Lung (tissue), 12 donors: ENCODE data around the gene SIGLEC8. TPM values are rescaled to one million over a fixed set of nuclear protein-coding genes. Genes with fewer than 3 reads are reported as not detected.
A peak's percentile ranks its signal among the peaks of the same experiment; 100 is the strongest.

Source experiments
- ATAC-seq: fragments of 200-7000 bp; cut with Tn5 transposase; one replicate; pipeline ENCODE4 v1.9.1; 2020; ENCODE audit warnings: moderate number of reproducible peaks; ENCODE audit not compliant: insufficient read depth, low FRiP score
- DNase-seq, 3 donors: peaks; one replicate each; pipeline ENCODE4 v3.0.0-alpha.2; 2013 to 2017
- H3K27ac ChIP-seq, 2 donors: one replicate each; pipeline ENCODE4 v1.5.1; 2013; ENCODE audit warnings: mild to moderate bottlenecking in 2 of 2, moderate library complexity in 2 of 2, control low read depth in 1 of 2, inconsistent platforms in 1 of 2, low read depth in 1 of 2, low read length in 1 of 2
- H3K27me3 ChIP-seq, 3 donors: one replicate each; pipeline ENCODE4 v1.5.1; 2013; ENCODE audit warnings: low read length in 2 of 3; ENCODE audit not compliant: control insufficient read depth in 3 of 3, insufficient read depth in 3 of 3
- H3K36me3 ChIP-seq, 4 donors: one replicate each; pipeline ENCODE4 v1.5.1; 2013; ENCODE audit warnings: low read length in 4 of 4, mild to moderate bottlenecking in 1 of 4, moderate library complexity in 1 of 4; ENCODE audit not compliant: control insufficient read depth in 4 of 4, insufficient read depth in 4 of 4
- H3K4me1 ChIP-seq, 5 donors: one replicate each; pipeline ENCODE4 v1.5.1; 2013; ENCODE audit warnings: low read length in 5 of 5, mild to moderate bottlenecking in 2 of 5, moderate library complexity in 1 of 5; ENCODE audit not compliant: control insufficient read depth in 5 of 5, insufficient read depth in 5 of 5
- H3K4me3 ChIP-seq: one replicate; pipeline ENCODE4 v1.5.1; 2013; ENCODE audit warnings: mild to moderate bottlenecking, control low read depth, moderate library complexity
- H3K9ac ChIP-seq, 2 donors: one replicate each; pipeline ENCODE4 v1.5.1; 2013; ENCODE audit warnings: low read length in 2 of 2, control low read depth in 1 of 2; ENCODE audit not compliant: insufficient read depth in 1 of 2
- H3K9me3 ChIP-seq, 4 donors: one replicate each; pipeline ENCODE4 v1.5.1; 2013; ENCODE audit warnings: low read length in 3 of 4, mild to moderate bottlenecking in 1 of 4, moderate library complexity in 1 of 4; ENCODE audit not compliant: control insufficient read depth in 4 of 4, insufficient read depth in 3 of 4
- CTCF ChIP-seq: IDR thresholded peaks from 2 replicates; pipeline ENCODE4 v1.5.1; 2012; ENCODE audit warnings: mild to moderate bottlenecking; ENCODE audit errors: control extremely low read depth, extremely low read depth
- WGBS, 2 donors: extraction: QIAGEN DNeasy Blood & Tissue Kit; methylation state at CpG; one replicate each; pipeline ENCODE4 v1.1.7; 2013; 5-methylcytosine and 5-hydroxymethylcytosine counted together
- polyA plus RNA-seq, 2 donors: library from polyadenylated mRNA; stranded (reverse); fragments of 200-250 nt; gene quantifications; one replicate each; pipeline ENCODE4 v1.2.1, GENCODE V29; 2013
- total RNA-seq, 2 donors: library from RNA; depleted of rRNA in 1 of 2; stranded (reverse); fragments of >200 nt in 1 of 2; gene quantifications; one replicate each; pipeline ENCODE4 v1.2.1, GENCODE V29; 2014 to 2021
- donor health status: control.
- donor health status: control.
- donor health status: Bipolar disorder and iron deficiency.
- donor health status: healthy.
- donor health status: DM: yes; HTN: yes; CAD: no.

SIGLEC8 gene
- total and polyA plus RNA-seq, 4 donors = 0.22 to 0.77 (median 0.31) TPM

GRCh38 chr19:51485960-51486660 lies 27.9 kb upstream of the SIGLEC8 start:
- Histone ChIP-seq H3K27me3 (no peaks in the 10 kb centered on the region), H3K9ac (no peak overlapping the region), H3K36me3 (no peaks in the 10 kb centered on the region), H3K9me3 (peaks cover 0 to 6% (median 0%) of the 10 kb centered on the region in 4 donors), H3K4me1 (no peaks in the 10 kb centered on the region), H3K4me3 (no peak overlapping the region), H3K27ac (no peak overlapping the region)
- DNase-seq (no peak), ATAC-seq (no peak)
- 76 to 78% methylated on average over 5 of the region's 5 CpGs for WGBS, 2 donors
- TF ChIP-seq CTCF = no peak

- Histone ChIP-seq H3K27me3 (no peaks in the 10 kb centered on the region), H3K4me1 (no peaks in the 10 kb centered on the region), H3K9me3 (peaks cover 0 to 6% (median 0%) of the 10 kb centered on the region in 4 donors), H3K9ac (no peak overlapping the region), H3K36me3 (no peaks in the 10 kb centered on the region), H3K27ac (no peak overlapping the region), H3K4me3 (no peak overlapping the region)
- TF ChIP-seq CTCF = no peak
- ATAC-seq (no peak), DNase-seq (peak in 2 of 3 donors; percentile 31 to 52)
- WGBS, 2 donors = 38 to 41% methylated on average over 8 of the region's 8 CpGs
These were observed 22.3 kb upstream of the SIGLEC8 start for GRCh38 chr19:51480590-51480989.

- H3K36me3 ChIP-seq = no peaks in the 10 kb centered on the region
- TF ChIP-seq CTCF = no peak
- H3K4me1 ChIP-seq = no peaks in the 10 kb centered on the region
- ATAC-seq (no peak), DNase-seq (no peak)
- no peaks in the 10 kb centered on the region for H3K27me3 ChIP-seq
- H3K9ac ChIP-seq = no peak overlapping the region
- 78 to 83% methylated on average over 12 of the region's 12 CpGs for WGBS, 2 donors
- no peak overlapping the region for H3K27ac ChIP-seq
- H3K4me3 ChIP-seq = no peak overlapping the region
- peaks cover 0 to 6% (median 0%) of the 10 kb centered on the region in 4 donors for H3K9me3 ChIP-seq
These were observed 21.5 kb upstream of the SIGLEC8 start for GRCh38 chr19:51479531-51480331.
